ENCODE data around the gene TFF3. TPM values are rescaled to one million over a fixed set of nuclear protein-coding genes. Genes with fewer than 3 reads are reported as not detected.

The TFF3 gene
- total and polyA plus RNA-seq, 7 donors: 14.3 to 7,065 (median 45.1) TPM

DNA sequence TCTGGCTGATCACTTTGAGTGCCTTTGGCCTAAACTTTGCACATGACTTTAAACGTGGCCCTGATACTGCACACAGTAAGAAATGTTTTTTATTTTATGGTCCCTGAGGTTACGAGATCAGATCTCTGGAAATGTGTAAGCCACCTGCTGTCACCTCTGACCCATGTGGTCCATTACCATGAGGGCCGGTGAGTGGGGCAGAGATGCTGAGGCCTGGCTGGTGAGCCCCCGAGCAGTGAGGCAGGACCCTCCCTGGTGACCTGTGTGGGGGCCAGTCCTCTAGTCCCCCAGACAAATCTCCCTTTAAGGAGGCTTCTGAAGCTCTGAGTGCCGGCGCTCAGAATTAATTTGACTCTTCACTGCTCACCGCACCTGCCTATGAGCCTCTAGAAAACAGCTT is 12.4 kb downstream of the TFF3 start:
- Histone ChIP-seq H3K9me3 (no peaks in the 10 kb centered on the region), H3K4me3 (no peak overlapping the region), H3K27ac (no peak overlapping the region), H3K4me1 (no peaks in the 10 kb centered on the region), H3K27me3 (peaks cover 0 to 13% (median under 1%) of the 10 kb centered on the region in 3 donors), H3K36me3 (no peaks in the 10 kb centered on the region)
- no peak for DNase-seq
- intact Hi-C loops (cut with DNase I): no loop called here
- no peak for TF ChIP-seq CTCF (IDR thresholded peaks at IDR 0.05)
- no peak for TF ChIP-seq POLR2A (IDR thresholded peaks at IDR 0.05)
- TF ChIP-seq POLR2AphosphoS5 (IDR thresholded peaks at IDR 0.05): no peak
- no peak for TF ChIP-seq EP300 (IDR thresholded peaks at IDR 0.05)
- 70 to 75% methylated on average over 7 of the region's 7 CpGs for WGBS, 2 donors

DNA sequence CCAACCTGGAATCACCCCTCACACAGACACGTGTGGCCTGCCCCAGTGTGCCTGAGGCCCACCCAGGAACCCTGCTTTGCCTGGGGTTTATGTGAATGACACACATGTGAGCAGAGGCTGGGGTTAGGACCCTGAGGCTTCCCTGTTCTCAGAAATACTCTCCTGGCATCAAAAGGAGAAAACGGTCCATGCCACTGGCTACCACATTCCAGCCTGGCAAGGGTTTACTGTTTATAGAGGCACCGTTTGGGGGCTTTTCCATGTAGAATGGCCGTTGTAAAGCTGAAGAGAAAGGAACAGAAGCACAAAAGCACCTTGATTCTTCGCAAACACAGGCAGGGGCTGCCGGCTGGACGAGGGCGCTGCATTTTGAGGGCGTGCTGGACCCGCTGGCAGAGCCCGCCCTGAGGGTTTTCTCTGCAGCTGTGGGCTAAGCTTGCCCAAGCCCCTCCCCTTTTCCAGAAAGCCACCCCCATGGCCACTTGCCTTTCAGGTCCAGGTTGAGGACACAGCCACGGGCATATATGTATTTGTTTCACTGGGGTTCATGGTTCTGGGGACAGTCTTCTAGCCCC is 13.0 kb downstream of the TFF3 start:
- Histone ChIP-seq H3K4me1 (no peaks in the 10 kb centered on the region), H3K4me3 (no peak overlapping the region), H3K36me3 (no peaks in the 10 kb centered on the region), H3K27me3 (peaks cover 0 to 9% (median 0%) of the 10 kb centered on the region in 3 donors), H3K9me3 (no peaks in the 10 kb centered on the region), H3K27ac (peak overlapping the region in 1 of 4 donors; percentile 43)
- TF ChIP-seq POLR2AphosphoS5 (IDR thresholded peaks at IDR 0.05) (no peak), EP300 (IDR thresholded peaks at IDR 0.05) (no peak), CTCF (IDR thresholded peaks at IDR 0.05) (no peak), POLR2A (IDR thresholded peaks at IDR 0.05) (no peak)
- WGBS, 2 donors: 77 to 79% methylated on average over 12 of the region's 12 CpGs
- intact Hi-C loops (cut with DNase I): no loop called here
- DNase-seq: peak; percentile 63

DNA sequence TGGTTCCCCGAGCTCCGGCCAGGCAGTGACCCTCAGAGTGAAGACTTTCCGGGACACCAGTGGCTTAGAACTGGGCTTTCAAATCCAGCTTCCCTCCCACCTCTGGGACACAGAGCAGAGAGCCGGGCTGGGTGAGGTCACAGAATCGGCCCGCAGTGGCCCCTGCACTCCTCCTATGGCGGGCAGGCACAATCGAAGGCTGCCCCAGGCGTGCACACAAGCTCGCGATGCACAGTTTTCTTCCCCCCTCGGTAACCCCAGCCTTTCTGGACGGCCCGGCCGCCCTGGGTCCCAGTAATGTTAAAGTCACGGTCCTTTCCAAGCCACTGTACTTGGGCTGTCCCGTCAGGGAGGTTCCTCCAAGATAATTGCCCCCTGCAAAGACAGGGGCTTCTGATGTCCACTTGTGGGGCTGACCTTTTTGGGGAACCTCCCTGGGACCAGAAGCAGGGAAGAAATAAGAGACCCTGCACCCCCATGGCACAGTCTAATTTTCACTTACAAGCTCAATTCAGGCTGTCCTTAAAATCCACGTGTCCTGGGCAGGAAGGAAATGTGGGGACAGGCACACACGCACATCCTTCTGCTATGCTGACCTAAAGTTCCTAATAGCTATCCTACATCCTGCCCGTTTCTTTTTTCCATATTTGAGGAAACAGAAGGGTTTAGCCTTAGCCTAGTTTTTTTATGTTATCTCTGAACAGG is 13.7 kb downstream of the TFF3 start:
- TF ChIP-seq CTCF (IDR thresholded peaks at IDR 0.05): no peak
- TF ChIP-seq POLR2AphosphoS5 (IDR thresholded peaks at IDR 0.05): peak in 2 of 4 donors; percentile 31 to 45
- TF ChIP-seq POLR2A (IDR thresholded peaks at IDR 0.05): no peak
- peak in 1 of 4 donors; percentile 51 for TF ChIP-seq EP300 (IDR thresholded peaks at IDR 0.05)
- Histone ChIP-seq H3K27me3 (peaks cover 0 to 3% (median 0%) of the 10 kb centered on the region in 3 donors), H3K4me1 (no peaks in the 10 kb centered on the region), H3K36me3 (peaks cover 0 to 3% (median 0%) of the 10 kb centered on the region in 4 donors), H3K9me3 (no peaks in the 10 kb centered on the region), H3K27ac (peak overlapping the region in 2 of 4 donors; percentile 31 to 43), H3K4me3 (no peak overlapping the region)
- intact Hi-C loops (cut with DNase I): no loop called here
- WGBS, 2 donors: 85 to 88% methylated on average over 20 of the region's 20 CpGs
- DNase-seq: peak; percentile 65

- TF ChIP-seq EP300 (IDR thresholded peaks at IDR 0.05) (no peak), POLR2AphosphoS5 (IDR thresholded peaks at IDR 0.05) (no peak), POLR2A (IDR thresholded peaks at IDR 0.05) (no peak), CTCF (IDR thresholded peaks at IDR 0.05) (no peak)
- intact Hi-C loops (cut with DNase I): no loop called here
- Histone ChIP-seq H3K4me3 (no peak overlapping the region), H3K36me3 (peaks cover 0 to 9% (median 0%) of the 10 kb centered on the region in 4 donors), H3K27me3 (no peaks in the 10 kb centered on the region), H3K27ac (peak overlapping the region in 1 of 4 donors; percentile 31), H3K4me1 (no peaks in the 10 kb centered on the region), H3K9me3 (no peaks in the 10 kb centered on the region)
- 90% methylated on average over 9 of the region's 9 CpGs for WGBS, 2 donors
- DNase-seq: no peak
Observed at GRCh38 chr21:42300956-42301355, 14.3 kb downstream of the TFF3 start.
